Measurements from ENCODE around the gene C2CD5.

DNA sequence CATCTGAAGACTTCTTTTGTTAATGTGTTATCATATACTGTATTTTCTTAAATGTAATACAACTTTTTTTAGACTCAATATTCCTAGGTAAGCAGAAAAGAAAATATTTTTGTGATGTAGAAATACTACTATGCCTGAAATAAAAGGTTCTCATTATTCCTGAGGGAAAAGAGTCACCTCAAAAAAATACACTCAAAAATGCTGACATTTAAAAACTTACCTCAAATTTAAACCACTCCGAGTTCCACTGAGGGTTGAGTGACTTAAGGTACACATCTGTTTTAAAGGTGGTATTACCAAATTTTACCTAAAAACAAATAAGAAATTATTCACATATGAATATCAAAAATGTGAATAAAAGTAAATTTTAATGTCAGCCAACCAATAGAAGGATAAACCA, 9.3 kb downstream of the C2CD5 start:
- TF ChIP-seq, protein P1, sequence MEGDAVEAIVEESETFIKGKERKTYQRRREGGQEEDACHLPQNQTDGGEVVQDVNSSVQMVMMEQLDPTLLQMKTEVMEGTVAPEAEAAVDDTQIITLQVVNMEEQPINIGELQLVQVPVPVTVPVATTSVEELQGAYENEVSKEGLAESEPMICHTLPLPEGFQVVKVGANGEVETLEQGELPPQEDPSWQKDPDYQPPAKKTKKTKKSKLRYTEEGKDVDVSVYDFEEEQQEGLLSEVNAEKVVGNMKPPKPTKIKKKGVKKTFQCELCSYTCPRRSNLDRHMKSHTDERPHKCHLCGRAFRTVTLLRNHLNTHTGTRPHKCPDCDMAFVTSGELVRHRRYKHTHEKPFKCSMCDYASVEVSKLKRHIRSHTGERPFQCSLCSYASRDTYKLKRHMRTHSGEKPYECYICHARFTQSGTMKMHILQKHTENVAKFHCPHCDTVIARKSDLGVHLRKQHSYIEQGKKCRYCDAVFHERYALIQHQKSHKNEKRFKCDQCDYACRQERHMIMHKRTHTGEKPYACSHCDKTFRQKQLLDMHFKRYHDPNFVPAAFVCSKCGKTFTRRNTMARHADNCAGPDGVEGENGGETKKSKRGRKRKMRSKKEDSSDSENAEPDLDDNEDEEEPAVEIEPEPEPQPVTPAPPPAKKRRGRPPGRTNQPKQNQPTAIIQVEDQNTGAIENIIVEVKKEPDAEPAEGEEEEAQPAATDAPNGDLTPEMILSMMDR (conservative IDR thresholded peaks at IDR 0.05; ENCODE audit: low read depth, low read length) = no peak
- TF ChIP-seq RFX5 (IDR thresholded peaks at IDR 0.05; ENCODE audit: low read depth, low read length) = no peak
- no peak for TF ChIP-seq MAZ (IDR thresholded peaks at IDR 0.05; ENCODE audit: borderline replicate concordance, low read depth, low read length)
- TF ChIP-seq BHLHE40 (IDR thresholded peaks at IDR 0.05; ENCODE audit: low read depth, low read length) = no peak
- no peak for TF ChIP-seq POLR2A (IDR thresholded peaks at IDR 0.05; ENCODE audit: low read depth, low read length)
- no peak for TF ChIP-seq CEBPB (IDR thresholded peaks at IDR 0.05; ENCODE audit: low read depth, low read length)
- TF ChIP-seq RAD21 (IDR thresholded peaks at IDR 0.05; ENCODE audit: low read length) = no peak
- peak; percentile 64 for TF ChIP-seq MAFK (IDR thresholded peaks at IDR 0.05; ENCODE audit: low read depth, low read length)
- TF ChIP-seq, protein P2, sequence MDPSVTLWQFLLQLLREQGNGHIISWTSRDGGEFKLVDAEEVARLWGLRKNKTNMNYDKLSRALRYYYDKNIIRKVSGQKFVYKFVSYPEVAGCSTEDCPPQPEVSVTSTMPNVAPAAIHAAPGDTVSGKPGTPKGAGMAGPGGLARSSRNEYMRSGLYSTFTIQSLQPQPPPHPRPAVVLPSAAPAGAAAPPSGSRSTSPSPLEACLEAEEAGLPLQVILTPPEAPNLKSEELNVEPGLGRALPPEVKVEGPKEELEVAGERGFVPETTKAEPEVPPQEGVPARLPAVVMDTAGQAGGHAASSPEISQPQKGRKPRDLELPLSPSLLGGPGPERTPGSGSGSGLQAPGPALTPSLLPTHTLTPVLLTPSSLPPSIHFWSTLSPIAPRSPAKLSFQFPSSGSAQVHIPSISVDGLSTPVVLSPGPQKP (IDR thresholded peaks at IDR 0.05; ENCODE audit: borderline replicate concordance, low read depth, low read length) = no peak
- no peak for TF ChIP-seq SMC3 (IDR thresholded peaks at IDR 0.05; ENCODE audit: low read depth, low read length)
- TF ChIP-seq, protein P3, sequence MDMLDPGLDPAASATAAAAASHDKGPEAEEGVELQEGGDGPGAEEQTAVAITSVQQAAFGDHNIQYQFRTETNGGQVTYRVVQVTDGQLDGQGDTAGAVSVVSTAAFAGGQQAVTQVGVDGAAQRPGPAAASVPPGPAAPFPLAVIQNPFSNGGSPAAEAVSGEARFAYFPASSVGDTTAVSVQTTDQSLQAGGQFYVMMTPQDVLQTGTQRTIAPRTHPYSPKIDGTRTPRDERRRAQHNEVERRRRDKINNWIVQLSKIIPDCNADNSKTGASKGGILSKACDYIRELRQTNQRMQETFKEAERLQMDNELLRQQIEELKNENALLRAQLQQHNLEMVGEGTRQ (IDR thresholded peaks at IDR 0.05; ENCODE audit: low read depth, low read length) = no peak
- TF ChIP-seq RCOR1 (IDR thresholded peaks at IDR 0.05; ENCODE audit: insufficient replicate concordance, low read length) = no peak
- TF ChIP-seq CHD1 (IDR thresholded peaks at IDR 0.05; ENCODE audit: low read depth, low read length) = no peak
- no peak for TF ChIP-seq MXI1 (IDR thresholded peaks at IDR 0.05; ENCODE audit: borderline replicate concordance, low read depth, low read length)

Data from IMR-90 (cell line).